IMR-90 (cell line): Measurements from ENCODE around the gene GSTT4. TPM values are rescaled to one million over a fixed set of nuclear protein-coding genes. Genes with fewer than 3 reads are reported as not detected.

Source experiments
- ATAC-seq: fragments of 200-7000 bp; cut with Tn5 transposase; 2 replicates; pipeline ENCODE4 v1.9.1; 2020; ENCODE audit warnings: low read depth, mild to moderate bottlenecking, moderate library complexity
- BruUV-seq: library from RNA; stranded (reverse); fragments of 400-500 nt; replicated peaks from 2 replicates; lab custom pipeline; 2021; lab: Mats Ljungman, UMichigan
- CTCF ChIA-PET: fragments of 300-600 bp; formaldehyde crosslinking; extraction: SDS; loops from one replicate; lab custom pipeline; 2021; ENCODE audit warnings: antibody characterized with exemption; lab: Yijun Ruan, JAX
- POLR2A ChIA-PET: fragments of 300-600 bp; sonication (Branson Sonifier 250); formaldehyde crosslinking; loops from one replicate; lab custom pipeline; 2022; ENCODE audit warnings: antibody characterized with exemption; ENCODE audit not compliant: unreplicated experiment; lab: Charles Lee
- DNase-seq: peaks from one replicate; pipeline ENCODE4 v3.0.0; 2013
- H2AFZ ChIP-seq: replicated peaks from 2 replicates; pipeline ENCODE3; 2013; ENCODE audit warnings: low read length, mild to moderate bottlenecking; ENCODE audit not compliant: poor library complexity
- H2AK5ac ChIP-seq: 2 replicates; pipeline ENCODE4 v1.6.1; 2013; ENCODE audit warnings: low read depth, low read length, inconsistent platforms
- H2AK9ac ChIP-seq: replicated peaks from 2 replicates; pipeline ENCODE3; 2013; ENCODE audit warnings: mild to moderate bottlenecking, low read depth, low read length, moderate library complexity; ENCODE audit not compliant: poor library complexity
- H2BK120ac ChIP-seq: 2 replicates; pipeline ENCODE4 v1.6.1; 2013; ENCODE audit warnings: low read depth, low read length, inconsistent platforms
- H2BK15ac ChIP-seq: 3 replicates; pipeline ENCODE4 v1.6.1; 2013; ENCODE audit warnings: low read depth, low read length, inconsistent platforms
- H2BK20ac ChIP-seq: 2 replicates; pipeline ENCODE4 v1.6.1; 2013; ENCODE audit warnings: low read depth, mild to moderate bottlenecking, inconsistent platforms, low read length, moderate library complexity
- H2BK5ac ChIP-seq: 2 replicates; pipeline ENCODE4 v1.6.1; 2013; ENCODE audit warnings: mild to moderate bottlenecking, low read depth, low read length, inconsistent platforms; ENCODE audit not compliant: poor library complexity, severe bottlenecking
- H3K14ac ChIP-seq: replicated peaks from 2 replicates; pipeline ENCODE4 v1.6.1; 2013; ENCODE audit warnings: low read depth, low read length, inconsistent platforms
- H3K18ac ChIP-seq: 2 replicates; pipeline ENCODE4 v1.6.1; 2013; ENCODE audit warnings: low read depth, low read length, control low read depth
- H3K23ac ChIP-seq: 2 replicates; pipeline ENCODE4 v1.6.1; 2013; ENCODE audit warnings: low read depth, low read length, inconsistent platforms
- H3K27ac ChIP-seq: 2 replicates; pipeline ENCODE4 v1.5.1; 2013; ENCODE audit warnings: mild to moderate bottlenecking, control low read depth, low read length; ENCODE audit not compliant: insufficient read depth
- H3K27me3 ChIP-seq: 2 replicates; pipeline ENCODE4 v1.6.1; 2013; ENCODE audit warnings: low read length; ENCODE audit not compliant: control insufficient read depth, insufficient read depth
- H3K36me3 ChIP-seq: 2 replicates; pipeline ENCODE4 v1.6.1; 2013; ENCODE audit warnings: low read length, mixed read lengths; ENCODE audit not compliant: control insufficient read depth, insufficient read depth
- H3K4ac ChIP-seq: 2 replicates; pipeline ENCODE4 v1.6.1; 2013; ENCODE audit warnings: low read depth, low read length, inconsistent platforms
- H3K4me1 ChIP-seq: 2 replicates; pipeline ENCODE4 v1.6.1; 2013; ENCODE audit warnings: low read length, mixed read lengths; ENCODE audit not compliant: control insufficient read depth, insufficient read depth
- H3K4me2 ChIP-seq: 2 replicates; pipeline ENCODE4 v1.6.1; 2013; ENCODE audit warnings: low read depth, mild to moderate bottlenecking, control low read depth, low read length, moderate library complexity
- H3K4me3 ChIP-seq: 2 replicates; pipeline ENCODE4 v1.5.1; 2013; ENCODE audit warnings: low read depth, mild to moderate bottlenecking, control low read depth, low read length, moderate library complexity; ENCODE audit not compliant: insufficient read depth
- H3K56ac ChIP-seq: 2 replicates; pipeline ENCODE4 v1.6.1; 2013; ENCODE audit warnings: low read length, inconsistent platforms; ENCODE audit not compliant: insufficient read depth; ENCODE audit errors: extremely low read depth
- H3K79me1 ChIP-seq, 2 experiments: 2 replicates each; pipeline ENCODE4 v1.6.1; 2013; ENCODE audit warnings: low read length in 2 of 2, inconsistent platforms in 1 of 2, low read depth in 1 of 2
- H3K9ac ChIP-seq: 2 replicates; pipeline ENCODE4 v1.6.1; 2013; ENCODE audit warnings: low read depth, low read length, control low read depth
- H3K9me1 ChIP-seq: 2 replicates; pipeline ENCODE4 v1.6.1; 2013; ENCODE audit warnings: low read length, inconsistent platforms; ENCODE audit not compliant: insufficient read depth
- H3K9me3 ChIP-seq: 2 replicates; pipeline ENCODE4 v1.6.1; 2013; ENCODE audit warnings: low read length; ENCODE audit not compliant: control insufficient read depth, insufficient read depth
- H4K20me1 ChIP-seq: 2 replicates; pipeline ENCODE4 v1.6.1; 2013; ENCODE audit warnings: low read length, inconsistent platforms; ENCODE audit not compliant: insufficient read depth
- H4K5ac ChIP-seq: 2 replicates; pipeline ENCODE4 v1.6.1; 2013; ENCODE audit warnings: mild to moderate bottlenecking, low read depth, low read length, control low read depth
- H4K8ac ChIP-seq, 2 experiments: 2 replicates each; pipeline ENCODE4 v1.6.1; 2013; ENCODE audit warnings: low read depth in 2 of 2, low read length in 2 of 2, control low read depth in 1 of 2, inconsistent platforms in 1 of 2
- H4K91ac ChIP-seq: 2 replicates; pipeline ENCODE4 v1.6.1; 2013; ENCODE audit warnings: low read depth, low read length, inconsistent platforms; ENCODE audit not compliant: insufficient read depth
- NFE2L2 ChIP-seq: fragments of 150-350 bp; IDR thresholded peaks from 2 replicates; pipeline ENCODE4 v1.6.1; 2016; ENCODE audit warnings: low read depth, mild to moderate bottlenecking, low read length
- WGBS, 2 experiments: methylation state at CpG; one replicate each; pipeline versions ENCODE4 v1.1.5 to v1.1.7; 2013; ENCODE audit warnings: missing lambda C conversion rate in 2 of 2; ENCODE audit not compliant: insufficient read length in 1 of 2; ENCODE audit errors: extremely low coverage in 2 of 2; 5-methylcytosine and 5-hydroxymethylcytosine counted together
- dilution Hi-C: fragments of 300-500 bp; cut with HindIII; formaldehyde crosslinking; loops from one replicate; pipeline ENCODE4 v1.14.3; 2018; ENCODE audit warnings: low sequenced_read_pairs; ENCODE audit not compliant: unreplicated experiment
- in situ Hi-C: fragments of 300-500 bp; cut with MboI; formaldehyde crosslinking; loops from 3 replicates; pipeline ENCODE4 v1.14.3; 2019; ENCODE audit warnings: low sequenced_read_pairs, inconsistent platforms, mixed read lengths
- intact Hi-C: fragments of 100-400 bp; cut with micrococcal nuclease; formaldehyde crosslinking; loops from 2 replicates; pipeline ENCODE4 v1.10.0; 2022
- polyA plus RNA-seq, 3 experiments: library from polyadenylated mRNA; depleted of rRNA; stranded (reverse); fragments of >200 nt; gene quantifications; 2 replicates each; pipeline ENCODE4 v1.2.3, GENCODE V29; 2012; ENCODE audit warnings: low replicate concordance in 1 of 3
- total RNA-seq: library from RNA; depleted of rRNA; stranded (reverse); fragments of >200 nt; gene quantifications from 2 replicates; pipeline ENCODE4 v1.2.3, GENCODE V29; 2012

The GSTT4 gene
- total and polyA plus RNA-seq, 2 of the 4 experiments (the other 2 are of a cell fraction): not detected

GRCh38 chr22:24035296-24035695 lies 30.0 kb upstream of the GSTT4 start:
- Histone ChIP-seq H3K56ac (no peak overlapping the region), H2AK5ac (no peak overlapping the region), H2BK5ac (no peak overlapping the region), H4K8ac (no peak overlapping the region), H3K27ac (no peak overlapping the region), H3K18ac (no peak overlapping the region), H2BK15ac (no peak overlapping the region), H4K20me1 (peaks cover 24% of the 10 kb centered on the region; the same call in 1 of the 2 replicates), H4K5ac (no peak overlapping the region), H3K23ac (no peak overlapping the region), H3K36me3 (peaks cover 21% of the 10 kb centered on the region), H3K9ac (no peak overlapping the region), H3K9me1 (peaks cover 9% of the 10 kb centered on the region; the same call in 1 of the 2 replicates), H3K4me1 (no peaks in the 10 kb centered on the region), H2AK9ac (no peak overlapping the region), H2BK120ac (no peak overlapping the region), H3K4ac (no peak overlapping the region), H2AFZ (no peak overlapping the region), H3K79me1 (peaks cover 30 to 40% of the 10 kb centered on the region in 2 experiments), H2BK20ac (no peak overlapping the region), H3K4me3 (no peak overlapping the region), H3K14ac (no peak overlapping the region), H3K9me3 (no peaks in the 10 kb centered on the region), H3K4me2 (no peak overlapping the region), H3K27me3 (no peaks in the 10 kb centered on the region), H4K91ac (no peak overlapping the region)
- BruUV-seq: no TSS peak
- ChIA-PET CTCF (no interaction called here), POLR2A (no interaction called here)
- in situ Hi-C loops (no loop called here), intact Hi-C loops (no loop called here), dilution Hi-C loops (no loop called here)
- no CpG with 5 or more reads among the region's 5 CpGs for WGBS, 2 experiments
- no peak for DNase-seq
- ATAC-seq: no peak
- no peak for TF ChIP-seq NFE2L2
